Panc1 (cell line): Measurements from ENCODE around the gene SOX9. TPM values are rescaled to one million over a fixed set of nuclear protein-coding genes. Genes with fewer than 3 reads are reported as not detected.

Experiments
- ATAC-seq: fragments of 200-7000 bp; cut with Tn5 transposase; 2 replicates; pipeline ENCODE4 v1.9.1; 2020; ENCODE audit warnings: mild to moderate bottlenecking, moderate library complexity
- BruUV-seq: library from RNA; stranded (reverse); fragments of 400-500 nt; replicated peaks from 2 replicates; lab custom pipeline; 2021; lab: Mats Ljungman, UMichigan
- CTCF ChIA-PET: fragments of 300-600 bp; sonication (Branson Sonifier 250); formaldehyde crosslinking; loops from one replicate; lab custom pipeline; 2022; ENCODE audit warnings: antibody characterized with exemption; lab: Charles Lee
- POLR2A ChIA-PET: fragments of 300-600 bp; sonication (Branson Sonifier 250); formaldehyde crosslinking; loops from one replicate; lab custom pipeline; 2022; ENCODE audit warnings: antibody characterized with exemption; lab: Charles Lee
- DNase-seq: peaks from one replicate; pipeline ENCODE4 v3.0.0-alpha.2; 2010; ENCODE audit warnings: low read depth, low spot score
- H3K27ac ChIP-seq: 2 replicates; pipeline ENCODE4 v1.5.1; 2011; ENCODE audit warnings: mild to moderate bottlenecking, low read length, inconsistent platforms
- H3K27me3 ChIP-seq: fragments of 200-500 bp; sonication (Bioruptor generic); 2 replicates; pipeline ENCODE4 v1.6.0; 2014; ENCODE audit warnings: low read length, inconsistent platforms; ENCODE audit not compliant: control insufficient read depth, insufficient read depth
- H3K36me3 ChIP-seq: fragments of 200-500 bp; sonication (Bioruptor generic); 2 replicates; pipeline ENCODE4 v1.5.1; 2014; ENCODE audit warnings: inconsistent platforms, mild to moderate bottlenecking, low read length, moderate library complexity; ENCODE audit not compliant: control insufficient read depth, insufficient read depth
- H3K4me1 ChIP-seq: 2 replicates; pipeline ENCODE4 v1.5.1; 2011; ENCODE audit warnings: inconsistent platforms, mild to moderate bottlenecking, low read length, moderate library complexity; ENCODE audit not compliant: control insufficient read depth, insufficient read depth
- H3K4me3 ChIP-seq, 2 experiments: 2 replicates each; pipeline ENCODE4 v1.5.1; 2011 to 2012; ENCODE audit warnings: low read depth in 2 of 2, low read length in 2 of 2, mild to moderate bottlenecking in 2 of 2, inconsistent platforms in 1 of 2, moderate library complexity in 1 of 2
- H3K9me3 ChIP-seq: fragments of 200-500 bp; sonication (Bioruptor generic); 2 replicates; pipeline ENCODE4 v1.5.1; 2014; ENCODE audit warnings: low read depth, mild to moderate bottlenecking, inconsistent platforms, low read length, moderate library complexity; ENCODE audit not compliant: control insufficient read depth, insufficient read depth
- CTCF ChIP-seq: fragments of 450-650 bp; IDR thresholded peaks from 2 replicates; pipeline ENCODE4 v1.5.1; 2017; ENCODE audit warnings: mild to moderate bottlenecking
- POLR2AphosphoS5 ChIP-seq: IDR thresholded peaks from 2 replicates; pipeline ENCODE4 v1.6.1; 2012; ENCODE audit warnings: mild to moderate bottlenecking, low read depth, low read length, moderate library complexity
- SIN3A ChIP-seq: IDR thresholded peaks from 2 replicates; pipeline ENCODE4 v1.6.1; 2012; ENCODE audit warnings: low read depth, mild to moderate bottlenecking, low read length, moderate library complexity, borderline replicate concordance; ENCODE audit not compliant: insufficient read depth
- TCF7L2 ChIP-seq: IDR thresholded peaks from 2 replicates; pipeline ENCODE4 v1.6.1; 2011; ENCODE audit warnings: mild to moderate bottlenecking, low read depth, low read length, inconsistent platforms
- in situ Hi-C: cut with HindIII; loops from 2 replicates; pipeline ENCODE4 v1.10.0; 2016; ENCODE audit warnings: low sequenced_read_pairs, low pct_unique_long_range_greater_than_20kb
- intact Hi-C: fragments of 100-400 bp; cut with micrococcal nuclease; formaldehyde crosslinking; loops from one replicate; pipeline ENCODE4 v1.10.0; 2022; ENCODE audit not compliant: unreplicated experiment
- total RNA-seq: library from RNA; stranded (reverse); gene quantifications from one replicate; pipeline ENCODE4 v1.2.1, GENCODE V29; 2021; ENCODE audit not compliant: unreplicated experiment
- TF ChIP-seq, protein P1 (sequence below), 2 experiments: IDR thresholded peaks; 2 replicates each; pipeline ENCODE4 v1.6.1; 2011 to 2012; ENCODE audit warnings: low read depth in 2 of 2, control low read depth in 1 of 2, low read length in 1 of 2, mild to moderate bottlenecking in 1 of 2, moderate library complexity in 1 of 2; ENCODE audit not compliant: insufficient read depth in 1 of 2

The SOX9 gene
- total RNA-seq, 1 experiment from 2014 or later: 79.5 TPM

GRCh38 chr17:72164158-72164739, 43.4 kb downstream of the SOX9 start:
- intact Hi-C loops: no loop called here
- in situ Hi-C loops: no loop called here
- no peak overlapping the region for H3K4me3 ChIP-seq
- H3K36me3 ChIP-seq: no peaks in the 10 kb centered on the region
- no peak overlapping the region for H3K27ac ChIP-seq
- no TSS peak for BruUV-seq
- POLR2A ChIA-PET: no interaction called here
- H3K9me3 ChIP-seq: no peaks in the 10 kb centered on the region
- CTCF ChIA-PET: no interaction called here
- TF ChIP-seq POLR2AphosphoS5 (no peak), TCF7L2 (no peak), CTCF (no peak), SIN3A (no peak)
- TF ChIP-seq, protein P1, sequence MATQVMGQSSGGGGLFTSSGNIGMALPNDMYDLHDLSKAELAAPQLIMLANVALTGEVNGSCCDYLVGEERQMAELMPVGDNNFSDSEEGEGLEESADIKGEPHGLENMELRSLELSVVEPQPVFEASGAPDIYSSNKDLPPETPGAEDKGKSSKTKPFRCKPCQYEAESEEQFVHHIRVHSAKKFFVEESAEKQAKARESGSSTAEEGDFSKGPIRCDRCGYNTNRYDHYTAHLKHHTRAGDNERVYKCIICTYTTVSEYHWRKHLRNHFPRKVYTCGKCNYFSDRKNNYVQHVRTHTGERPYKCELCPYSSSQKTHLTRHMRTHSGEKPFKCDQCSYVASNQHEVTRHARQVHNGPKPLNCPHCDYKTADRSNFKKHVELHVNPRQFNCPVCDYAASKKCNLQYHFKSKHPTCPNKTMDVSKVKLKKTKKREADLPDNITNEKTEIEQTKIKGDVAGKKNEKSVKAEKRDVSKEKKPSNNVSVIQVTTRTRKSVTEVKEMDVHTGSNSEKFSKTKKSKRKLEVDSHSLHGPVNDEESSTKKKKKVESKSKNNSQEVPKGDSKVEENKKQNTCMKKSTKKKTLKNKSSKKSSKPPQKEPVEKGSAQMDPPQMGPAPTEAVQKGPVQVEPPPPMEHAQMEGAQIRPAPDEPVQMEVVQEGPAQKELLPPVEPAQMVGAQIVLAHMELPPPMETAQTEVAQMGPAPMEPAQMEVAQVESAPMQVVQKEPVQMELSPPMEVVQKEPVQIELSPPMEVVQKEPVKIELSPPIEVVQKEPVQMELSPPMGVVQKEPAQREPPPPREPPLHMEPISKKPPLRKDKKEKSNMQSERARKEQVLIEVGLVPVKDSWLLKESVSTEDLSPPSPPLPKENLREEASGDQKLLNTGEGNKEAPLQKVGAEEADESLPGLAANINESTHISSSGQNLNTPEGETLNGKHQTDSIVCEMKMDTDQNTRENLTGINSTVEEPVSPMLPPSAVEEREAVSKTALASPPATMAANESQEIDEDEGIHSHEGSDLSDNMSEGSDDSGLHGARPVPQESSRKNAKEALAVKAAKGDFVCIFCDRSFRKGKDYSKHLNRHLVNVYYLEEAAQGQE (IDR thresholded peaks at IDR 0.05; ENCODE audit: insufficient read depth in 1 of 2, low read depth in 2 of 2, low read length in 1 of 2): no peak
- H3K27me3 ChIP-seq: no peaks in the 10 kb centered on the region
- ATAC-seq (no peak), DNase-seq (no peak)
- H3K4me1 ChIP-seq: no peaks in the 10 kb centered on the region

GRCh38 chr17:72165192-72165866, 44.5 kb downstream of the SOX9 start:
- ChIA-PET CTCF (no interaction called here), POLR2A (no interaction called here)
- ATAC-seq: no peak
- in situ Hi-C loops: no loop called here
- BruUV-seq: no TSS peak
- no peaks in the 10 kb centered on the region for H3K36me3 ChIP-seq
- H3K27ac ChIP-seq: no peak overlapping the region
- no peak overlapping the region for H3K4me3 ChIP-seq
- H3K27me3 ChIP-seq: no peaks in the 10 kb centered on the region
- no peak for TF ChIP-seq POLR2AphosphoS5
- TF ChIP-seq TCF7L2: no peak
- TF ChIP-seq CTCF: no peak
- no peak for TF ChIP-seq SIN3A
- TF ChIP-seq, protein P1 (IDR thresholded peaks at IDR 0.05; ENCODE audit: insufficient read depth in 1 of 2, low read depth in 2 of 2, low read length in 1 of 2): no peak
- DNase-seq: no peak
- no peaks in the 10 kb centered on the region for H3K9me3 ChIP-seq
- intact Hi-C loops: no loop called here
- H3K4me1 ChIP-seq: no peaks in the 10 kb centered on the region
